Melanocyte of skin (primary cell): Measurements from ENCODE around the gene ACADL. TPM values are rescaled to one million over a fixed set of nuclear protein-coding genes. Genes with fewer than 3 reads are reported as not detected.

Experiments
- small RNA-seq, 2 donors: library from RNA; depleted of rRNA; stranded (forward); fragments of <200 nt; gene quantifications; one replicate each; pipeline ENCODE3, GENCODE V24; 2012
- total RNA-seq, 2 donors: library from RNA; depleted of rRNA; stranded (reverse); fragments of >200 nt; gene quantifications; 2 replicates each; pipeline ENCODE4 v1.2.3, GENCODE V29; 2012

The ACADL gene
- not detected for total RNA-seq

DNA sequence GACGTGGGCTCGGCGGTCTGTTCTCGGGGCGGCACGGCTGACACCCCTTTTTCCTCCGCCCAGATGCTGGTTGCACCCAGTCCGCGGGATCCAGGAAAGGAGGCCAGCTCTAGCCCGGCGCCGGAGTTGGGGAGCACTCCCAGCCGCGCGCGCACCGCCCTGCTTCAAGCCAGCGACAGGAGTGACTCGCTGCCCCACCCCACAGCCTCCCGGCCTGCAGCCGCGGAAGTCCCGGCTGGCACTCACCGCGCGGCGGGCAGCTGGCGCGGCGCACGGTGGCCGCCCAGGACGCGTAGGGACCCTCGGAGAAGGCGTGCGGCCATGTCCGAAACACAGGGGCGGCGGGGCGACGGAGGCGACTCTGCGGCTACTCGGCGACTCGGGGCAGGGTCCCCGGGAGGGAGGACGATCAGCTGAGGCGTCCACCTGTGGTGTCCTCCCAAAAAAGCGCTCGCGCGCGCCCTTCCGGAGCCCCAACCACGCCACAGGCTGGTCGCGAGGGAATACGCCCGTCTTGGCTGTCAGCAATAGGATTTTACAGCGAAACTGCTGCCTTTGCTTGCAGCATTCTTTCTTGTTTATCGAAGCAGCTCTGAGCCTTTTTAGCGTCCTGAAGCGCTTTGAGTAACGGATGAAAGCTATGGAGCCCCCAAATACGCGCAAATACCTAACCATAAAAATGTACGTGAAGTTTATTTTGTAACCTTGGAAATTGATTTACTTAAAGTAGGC lies at the start of gene ACADL:
ACADL (minus strand) TSS at position 507 of the 732 bp plus-strand sequence; CDS start at position 323, 184 bp downstream.

DNA sequence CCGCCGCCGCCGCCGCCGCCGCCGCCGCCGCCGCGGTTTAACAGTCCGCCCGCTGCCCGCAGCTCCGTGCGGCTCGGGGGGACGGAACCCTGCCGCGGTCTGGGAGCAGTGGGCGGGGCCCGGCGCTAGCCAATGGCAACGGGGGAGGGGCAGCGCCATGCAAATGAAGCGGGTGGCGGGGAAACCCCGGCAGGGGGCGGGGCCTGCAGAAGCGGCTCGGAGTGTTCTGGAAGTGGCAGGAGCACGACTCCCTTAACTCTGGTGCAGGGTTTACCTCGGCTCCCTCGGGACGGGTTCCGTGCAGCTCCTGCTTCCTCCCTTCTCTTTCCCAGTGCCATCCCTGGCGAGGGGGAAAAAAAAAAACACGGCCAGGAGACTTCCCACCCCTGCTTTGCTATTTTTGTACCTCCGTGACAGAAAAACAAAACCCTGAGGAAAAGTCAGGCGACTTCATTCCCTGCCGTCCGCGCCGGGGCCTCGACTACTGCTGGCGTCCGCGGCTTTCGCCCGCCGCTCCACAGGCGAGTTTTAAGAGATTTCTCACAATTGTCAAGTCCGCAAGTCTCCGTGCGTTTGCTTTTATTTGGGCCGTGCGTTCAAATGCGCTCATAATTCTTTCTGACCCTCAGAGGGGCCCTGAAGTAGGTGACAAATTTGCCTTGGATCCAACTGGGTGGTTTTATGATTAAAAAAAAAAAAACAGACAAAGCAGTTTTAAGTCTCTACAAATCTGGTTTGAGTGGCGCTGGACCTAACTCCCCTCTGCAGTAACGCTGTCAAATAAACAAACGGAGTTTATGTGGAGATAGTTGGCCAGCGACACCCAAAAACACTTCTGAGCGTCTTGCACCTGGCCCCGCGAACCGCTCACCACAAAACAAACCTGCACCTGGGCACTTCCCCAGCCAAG lies 53.7 kb downstream of the ACADL start, which contains the start of gene KANSL1L:
KANSL1L (minus strand) TSS at position 101 of the 910 bp plus-strand sequence. CDS start 16,827 bp downstream, outside the sequence.

Small RNA genes lying within 50 kb of the gene (small RNA-seq; reads per million reads assigned to genes)
- gene RF00019 = 0 reads per million in 2 donors

Other genes with a start within 250 kb of the ACADL start
- 10 to 100 TPM; 74.7 to 91.2 TPM for gene RPE, start 222.8 kb downstream of the ACADL start, total RNA-seq
- gene KANSL1L, start 54.0 kb downstream of the ACADL start, total RNA-seq = 10 to 100 TPM; 15.7 to 27.5 TPM
- gene MYL1, start 89.7 kb upstream of the ACADL start, total RNA-seq = not detected